Keratinocyte (primary cell): ENCODE measurements around the gene PKNOX2.

Experiments
- CTCF ChIP-seq, 3 experiments: IDR thresholded peaks in 1 of 3; conservative IDR thresholded peaks in 1 of 3; optimal IDR thresholded peaks in 1 of 3; 2 replicates in 2 of 3; 3 replicates in 1 of 3; pipeline versions ENCODE3 to v1.5.1; 2011; ENCODE audit warnings: low read length in 3 of 3, mild to moderate bottlenecking in 3 of 3, moderate library complexity in 2 of 3, control low read depth in 1 of 3, inconsistent platforms in 1 of 3; ENCODE audit not compliant: insufficient read depth in 2 of 3; ENCODE audit errors: extremely low read depth in 1 of 3
- EZH2 ChIP-seq: IDR thresholded peaks from one replicate; pipeline ENCODE4 v1.6.1; 2012; ENCODE audit warnings: inconsistent platforms, mild to moderate bottlenecking, low read length, moderate library complexity

- TF ChIP-seq CTCF (optimal IDR thresholded peaks at IDR 0.05 in 1 of 3, IDR thresholded peaks at IDR 0.05 in 1 of 3, conservative IDR thresholded peaks at IDR 0.05 in 1 of 3; ENCODE audit: extremely low read depth in 1 of 3, insufficient read depth in 2 of 3, low read length in 3 of 3) (no peak), EZH2 (no peak)
These were observed 243.8 kb downstream of the PKNOX2 start for GRCh38 chr11:125408311-125408711.
